Testis (tissue), 2 donors: Measurements from ENCODE around the gene TRIML1.

Experiments
- CTCF ChIP-seq, 3 experiments: fragments of 450-650 bp in 2 of 3; fragments of 200-600 bp in 1 of 3; sonication (generic) in 1 of 3; IDR thresholded peaks; one replicate each; pipeline ENCODE4 v1.5.1; 2016 to 2019; ENCODE audit warnings: antibody characterized with exemption in 3 of 3, mild to moderate bottlenecking in 2 of 3, moderate library complexity in 1 of 3
- POLR2A ChIP-seq: fragments of 450-650 bp; IDR thresholded peaks from one replicate; pipeline ENCODE4 v1.6.1; 2017; ENCODE audit warnings: antibody characterized with exemption, mild to moderate bottlenecking, moderate library complexity

GRCh38 chr4:188178806-188179205 is 39.6 kb downstream of the TRIML1 start:
- TF ChIP-seq CTCF (IDR thresholded peaks at IDR 0.05) (no peak), POLR2A (no peak)
